ENCODE results near the gene TXNDC16.

Gene TXNDC16, protein sequence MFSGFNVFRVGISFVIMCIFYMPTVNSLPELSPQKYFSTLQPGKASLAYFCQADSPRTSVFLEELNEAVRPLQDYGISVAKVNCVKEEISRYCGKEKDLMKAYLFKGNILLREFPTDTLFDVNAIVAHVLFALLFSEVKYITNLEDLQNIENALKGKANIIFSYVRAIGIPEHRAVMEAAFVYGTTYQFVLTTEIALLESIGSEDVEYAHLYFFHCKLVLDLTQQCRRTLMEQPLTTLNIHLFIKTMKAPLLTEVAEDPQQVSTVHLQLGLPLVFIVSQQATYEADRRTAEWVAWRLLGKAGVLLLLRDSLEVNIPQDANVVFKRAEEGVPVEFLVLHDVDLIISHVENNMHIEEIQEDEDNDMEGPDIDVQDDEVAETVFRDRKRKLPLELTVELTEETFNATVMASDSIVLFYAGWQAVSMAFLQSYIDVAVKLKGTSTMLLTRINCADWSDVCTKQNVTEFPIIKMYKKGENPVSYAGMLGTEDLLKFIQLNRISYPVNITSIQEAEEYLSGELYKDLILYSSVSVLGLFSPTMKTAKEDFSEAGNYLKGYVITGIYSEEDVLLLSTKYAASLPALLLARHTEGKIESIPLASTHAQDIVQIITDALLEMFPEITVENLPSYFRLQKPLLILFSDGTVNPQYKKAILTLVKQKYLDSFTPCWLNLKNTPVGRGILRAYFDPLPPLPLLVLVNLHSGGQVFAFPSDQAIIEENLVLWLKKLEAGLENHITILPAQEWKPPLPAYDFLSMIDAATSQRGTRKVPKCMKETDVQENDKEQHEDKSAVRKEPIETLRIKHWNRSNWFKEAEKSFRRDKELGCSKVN

GRCh38 chr14:52552063-52552988 is at the start of gene TXNDC16, which contains the start of gene GPR137C:
Gene TXNDC16 (minus strand): TSS chr14:52552505. CDS start chr14:52543557, 8,948 bp downstream.
Gene GPR137C (plus strand): TSS chr14:52552836. CDS start chr14:52553148, 312 bp downstream.
- H3K4me3 ChIP-seq (ENCODE audit: insufficient read length, low read depth), result peak within 1 kb of the TSS; percentile 80
- peaks cover 4% of the 10 kb centered on the region for H3K27me3 ChIP-seq (ENCODE audit: insufficient read depth, insufficient read length)
- H3K4me1 ChIP-seq (ENCODE audit: insufficient read depth, insufficient read length), result no peaks in the 10 kb centered on the region
- no peaks in the 10 kb centered on the region for H3K36me3 ChIP-seq (ENCODE audit: insufficient read depth, insufficient read length, low read length)
- H3K9me3 ChIP-seq (ENCODE audit: insufficient read depth, low read length), result no peaks in the 10 kb centered on the region; the same call in 1 of the 2 replicates
- TF ChIP-seq YY1 (IDR thresholded peaks at IDR 0.05; ENCODE audit: insufficient read depth, insufficient read length) (no peak), SUZ12 (IDR thresholded peaks at IDR 0.05; ENCODE audit: extremely low read depth, insufficient read depth, insufficient read length) (no peak), ZNF274 (IDR thresholded peaks at IDR 0.05; ENCODE audit: low read depth, low read length) (no peak)
- H3K9ac ChIP-seq (ENCODE audit: insufficient read length, low read depth), result peak within 1 kb of the TSS; percentile 85
- peak; percentile 98 for DNase-seq (ENCODE audit: low read depth, low spot score)

DNA sequence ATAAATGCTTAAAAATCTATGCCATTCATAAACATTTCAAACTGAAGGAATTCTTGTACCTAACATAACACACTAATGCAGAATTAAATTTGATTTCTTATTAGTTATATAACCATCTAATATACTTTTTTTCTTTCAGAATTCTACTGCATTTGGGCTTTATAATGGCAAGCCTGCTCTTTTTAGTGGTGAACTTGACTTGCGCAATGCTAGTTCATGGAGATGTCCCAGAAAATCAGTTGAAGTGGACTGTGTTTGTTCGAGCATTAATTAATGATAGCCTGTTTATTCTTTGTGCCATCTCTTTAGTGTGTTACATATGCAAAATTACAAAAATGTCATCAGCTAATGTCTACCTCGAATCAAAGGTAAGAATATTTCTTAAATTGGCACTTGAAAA is 47.7 kb upstream of the TXNDC16 start:
- no peak overlapping the region for H3K9ac ChIP-seq (ENCODE audit: insufficient read length, low read depth)
- no peaks in the 10 kb centered on the region for H3K4me1 ChIP-seq (ENCODE audit: insufficient read depth, insufficient read length)
- H3K9me3 ChIP-seq (ENCODE audit: insufficient read depth, low read length), result no peaks in the 10 kb centered on the region
- H3K27me3 ChIP-seq (ENCODE audit: insufficient read depth, insufficient read length), result no peaks in the 10 kb centered on the region
- no peaks in the 10 kb centered on the region for H3K36me3 ChIP-seq (ENCODE audit: insufficient read depth, insufficient read length, low read length)
- no peak for DNase-seq (ENCODE audit: low read depth, low spot score)
- H3K4me3 ChIP-seq (ENCODE audit: insufficient read length, low read depth), result no peak overlapping the region
- TF ChIP-seq ZNF274 (IDR thresholded peaks at IDR 0.05; ENCODE audit: low read depth, low read length), result no peak
- no peak for TF ChIP-seq YY1 (IDR thresholded peaks at IDR 0.05; ENCODE audit: insufficient read depth, insufficient read length)
- no peak for TF ChIP-seq SUZ12 (IDR thresholded peaks at IDR 0.05; ENCODE audit: extremely low read depth, insufficient read depth, insufficient read length)

GRCh38 chr14:52598568-52598967 is 46.3 kb upstream of the TXNDC16 start:
- Histone ChIP-seq H3K4me1 (ENCODE audit: insufficient read depth, insufficient read length) (no peaks in the 10 kb centered on the region), H3K4me3 (ENCODE audit: insufficient read length, low read depth) (no peak overlapping the region), H3K9me3 (ENCODE audit: insufficient read depth, low read length) (no peaks in the 10 kb centered on the region), H3K9ac (ENCODE audit: insufficient read length, low read depth) (no peak overlapping the region), H3K36me3 (ENCODE audit: insufficient read depth, insufficient read length, low read length) (no peaks in the 10 kb centered on the region), H3K27me3 (ENCODE audit: insufficient read depth, insufficient read length) (no peaks in the 10 kb centered on the region)
- DNase-seq (ENCODE audit: low read depth, low spot score), result no peak
- TF ChIP-seq ZNF274 (IDR thresholded peaks at IDR 0.05; ENCODE audit: low read depth, low read length), result no peak
- TF ChIP-seq YY1 (IDR thresholded peaks at IDR 0.05; ENCODE audit: insufficient read depth, insufficient read length), result no peak
- TF ChIP-seq SUZ12 (IDR thresholded peaks at IDR 0.05; ENCODE audit: extremely low read depth, insufficient read depth, insufficient read length), result no peak

- TF ChIP-seq ZNF274 (IDR thresholded peaks at IDR 0.05; ENCODE audit: low read depth, low read length), result no peak
- no peak for TF ChIP-seq SUZ12 (IDR thresholded peaks at IDR 0.05; ENCODE audit: extremely low read depth, insufficient read depth, insufficient read length)
- no peak for TF ChIP-seq YY1 (IDR thresholded peaks at IDR 0.05; ENCODE audit: insufficient read depth, insufficient read length)
- no peak overlapping the region for H3K9ac ChIP-seq (ENCODE audit: insufficient read length, low read depth)
- H3K27me3 ChIP-seq (ENCODE audit: insufficient read depth, insufficient read length), result no peaks in the 10 kb centered on the region
- H3K9me3 ChIP-seq (ENCODE audit: insufficient read depth, low read length), result no peaks in the 10 kb centered on the region
- no peaks in the 10 kb centered on the region for H3K4me1 ChIP-seq (ENCODE audit: insufficient read depth, insufficient read length)
- no peaks in the 10 kb centered on the region for H3K36me3 ChIP-seq (ENCODE audit: insufficient read depth, insufficient read length, low read length)
- H3K4me3 ChIP-seq (ENCODE audit: insufficient read length, low read depth), result no peak overlapping the region
- no peak for DNase-seq (ENCODE audit: low read depth, low spot score)
Observed at GRCh38 chr14:52596861-52597260, 44.6 kb upstream of the TXNDC16 start.

DNA sequence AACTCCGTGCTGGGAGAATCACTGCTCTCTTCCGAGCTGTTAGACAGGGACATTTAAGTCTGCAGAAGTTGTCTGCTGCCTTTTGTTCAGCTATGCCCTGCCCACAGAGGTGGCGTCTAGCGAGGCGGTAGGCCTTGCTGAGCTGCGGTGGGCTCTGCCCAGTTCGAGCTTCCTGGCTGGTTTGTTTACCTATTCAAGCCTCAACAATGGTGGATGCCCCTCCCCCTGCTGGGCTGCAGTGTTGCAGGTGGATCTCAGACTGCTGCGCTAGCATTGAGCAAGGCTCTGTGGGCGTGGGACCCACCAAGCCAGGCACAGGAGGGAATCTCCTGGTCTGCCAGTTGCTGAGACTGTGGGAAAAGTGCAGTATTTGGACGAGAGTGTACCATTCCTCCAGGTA is 44.0 kb upstream of the TXNDC16 start:
- Histone ChIP-seq H3K4me3 (ENCODE audit: insufficient read length, low read depth) (no peak overlapping the region), H3K9ac (ENCODE audit: insufficient read length, low read depth) (no peak overlapping the region), H3K4me1 (ENCODE audit: insufficient read depth, insufficient read length) (no peaks in the 10 kb centered on the region), H3K27me3 (ENCODE audit: insufficient read depth, insufficient read length) (no peaks in the 10 kb centered on the region), H3K9me3 (ENCODE audit: insufficient read depth, low read length) (no peaks in the 10 kb centered on the region), H3K36me3 (ENCODE audit: insufficient read depth, insufficient read length, low read length) (no peaks in the 10 kb centered on the region)
- DNase-seq (ENCODE audit: low read depth, low spot score), result peak; percentile 11
- TF ChIP-seq SUZ12 (IDR thresholded peaks at IDR 0.05; ENCODE audit: extremely low read depth, insufficient read depth, insufficient read length) (no peak), YY1 (IDR thresholded peaks at IDR 0.05; ENCODE audit: insufficient read depth, insufficient read length) (no peak), ZNF274 (IDR thresholded peaks at IDR 0.05; ENCODE audit: low read depth, low read length) (no peak)

DNA sequence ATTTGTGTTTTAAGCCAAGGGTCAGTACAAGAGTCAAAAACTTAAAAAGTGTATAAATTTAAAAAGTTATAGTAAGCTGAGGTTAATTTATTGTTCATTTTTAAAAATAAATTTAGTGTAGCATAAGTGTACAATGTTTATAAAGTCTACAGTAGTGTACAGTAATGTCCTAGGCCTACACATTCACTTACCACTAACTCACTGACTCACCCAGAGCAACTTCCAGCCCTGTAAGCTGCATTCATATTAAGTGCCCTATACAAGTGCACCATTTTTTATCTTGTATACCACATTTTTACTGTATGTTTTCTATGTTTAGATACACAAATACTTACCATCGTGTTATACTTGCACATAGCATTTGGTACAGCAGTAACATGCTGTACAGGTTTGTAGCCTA is 38.0 kb upstream of the TXNDC16 start:
- Histone ChIP-seq H3K9me3 (ENCODE audit: insufficient read depth, low read length) (no peaks in the 10 kb centered on the region), H3K4me3 (ENCODE audit: insufficient read length, low read depth) (no peak overlapping the region), H3K36me3 (ENCODE audit: insufficient read depth, insufficient read length, low read length) (no peaks in the 10 kb centered on the region), H3K4me1 (ENCODE audit: insufficient read depth, insufficient read length) (no peaks in the 10 kb centered on the region), H3K9ac (ENCODE audit: insufficient read length, low read depth) (no peak overlapping the region), H3K27me3 (ENCODE audit: insufficient read depth, insufficient read length) (no peaks in the 10 kb centered on the region)
- no peak for TF ChIP-seq SUZ12 (IDR thresholded peaks at IDR 0.05; ENCODE audit: extremely low read depth, insufficient read depth, insufficient read length)
- no peak for TF ChIP-seq YY1 (IDR thresholded peaks at IDR 0.05; ENCODE audit: insufficient read depth, insufficient read length)
- no peak for TF ChIP-seq ZNF274 (IDR thresholded peaks at IDR 0.05; ENCODE audit: low read depth, low read length)
- DNase-seq (ENCODE audit: low read depth, low spot score), result no peak
